IPS-NIHi11 (cell line): ENCODE measurements around the gene SIPA1L3.
"Not testable (repeated sequence)": the region's sequence is repeated elsewhere in the genome, so short reads cannot be mapped to it uniquely, and the experiment has no call there.

Experiments used
- DNase-seq: peaks from one replicate; pipeline ENCODE4 v3.0.0; 2012; ENCODE audit warnings: mixed read lengths, low spot score

Gene SIPA1L3

DNA sequence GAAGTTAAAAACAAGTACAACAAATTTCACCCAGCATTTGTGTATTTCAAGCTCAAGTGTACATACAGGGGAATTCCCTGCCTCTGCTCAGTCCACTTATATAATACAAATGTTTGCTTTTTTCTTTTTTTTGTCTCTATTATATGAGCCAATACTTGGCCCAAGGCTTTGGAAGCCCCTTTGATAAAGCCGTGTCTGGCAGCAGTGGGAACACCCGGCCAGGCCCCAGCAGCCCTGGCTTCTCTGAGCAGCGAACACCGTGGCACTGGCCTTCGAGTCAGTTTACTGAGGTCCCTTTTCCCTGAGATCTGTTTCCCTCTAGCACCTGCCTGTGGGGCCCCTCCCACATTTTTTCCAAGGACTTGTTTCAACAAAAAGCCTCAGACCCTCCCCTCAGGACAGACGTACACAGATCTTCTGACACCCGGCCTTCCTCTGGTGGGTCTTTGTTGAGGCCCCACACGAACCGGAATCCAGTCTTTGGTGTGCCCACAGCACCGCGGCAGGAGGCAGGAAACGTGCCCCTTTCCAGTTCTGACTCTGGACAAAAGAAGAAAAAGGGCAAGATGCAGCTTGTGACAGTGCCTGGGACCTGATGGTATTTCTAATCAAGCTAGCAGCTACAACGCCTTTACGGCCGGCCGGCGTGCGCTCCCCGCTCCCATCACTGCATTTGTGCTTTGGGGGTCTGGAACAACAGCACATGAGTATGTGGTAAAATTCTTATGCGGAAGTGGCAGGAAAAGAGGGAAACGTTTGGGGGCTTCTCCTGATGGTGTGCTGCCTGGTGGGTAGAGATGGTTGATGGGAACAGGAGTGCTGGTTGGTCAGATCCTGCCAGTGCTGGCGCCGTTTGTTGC lies 13.8 kb downstream of the SIPA1L3 start:
- no peak for DNase-seq

DNA sequence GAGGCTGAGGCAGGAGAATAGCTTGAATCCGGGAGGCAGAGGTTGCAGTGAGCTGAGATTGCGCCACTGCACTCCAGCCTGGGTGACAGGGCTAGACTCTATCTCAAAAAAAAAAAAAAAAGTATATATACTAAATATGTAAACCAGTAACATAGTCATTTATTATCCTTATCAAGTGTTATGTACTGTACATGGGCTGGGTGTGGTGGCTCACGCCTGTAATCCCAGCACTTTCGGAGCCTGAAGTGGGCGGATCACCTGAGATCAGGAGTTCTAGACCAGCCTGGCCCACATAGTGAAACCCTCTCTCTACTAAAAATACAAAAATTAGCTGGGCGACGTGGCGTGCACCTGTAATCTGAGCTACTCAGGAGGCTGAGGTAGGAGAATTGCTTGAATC lies 17.6 kb downstream of the SIPA1L3 start:
- DNase-seq, result not testable (repeated sequence)

- no peak for DNase-seq
Observed at GRCh38 chr19:37925212-37925611, 18.2 kb downstream of the SIPA1L3 start.

DNA sequence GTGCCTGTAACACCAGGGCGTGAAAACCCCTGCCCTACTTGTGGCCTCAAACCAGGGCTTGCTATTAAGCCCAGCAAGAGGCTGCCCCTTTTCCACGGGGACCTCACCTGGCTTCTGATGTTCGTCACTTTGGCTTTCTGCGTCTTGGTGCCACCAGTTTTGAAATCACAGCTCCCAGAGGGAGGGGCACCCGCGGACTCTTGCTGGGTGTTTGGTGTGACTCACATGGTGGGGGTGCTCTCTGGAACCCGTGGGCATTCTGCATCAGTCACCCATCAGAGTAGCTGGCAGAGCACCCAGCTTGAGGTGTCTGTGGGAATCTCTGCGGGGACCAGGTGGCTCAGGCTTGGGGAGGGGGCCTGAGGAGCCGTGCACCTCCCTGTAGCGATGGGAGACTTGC lies 19.2 kb downstream of the SIPA1L3 start:
- no peak for DNase-seq

GRCh38 chr19:37926711-37927110 lies 19.7 kb downstream of the SIPA1L3 start:
- no peak for DNase-seq

- peak; percentile 72 for DNase-seq
Observed at GRCh38 chr19:37928527-37929286, 21.7 kb downstream of the SIPA1L3 start.

- DNase-seq, result peak; percentile 39
Observed at GRCh38 chr19:37929355-37929923, 22.4 kb downstream of the SIPA1L3 start.

DNA sequence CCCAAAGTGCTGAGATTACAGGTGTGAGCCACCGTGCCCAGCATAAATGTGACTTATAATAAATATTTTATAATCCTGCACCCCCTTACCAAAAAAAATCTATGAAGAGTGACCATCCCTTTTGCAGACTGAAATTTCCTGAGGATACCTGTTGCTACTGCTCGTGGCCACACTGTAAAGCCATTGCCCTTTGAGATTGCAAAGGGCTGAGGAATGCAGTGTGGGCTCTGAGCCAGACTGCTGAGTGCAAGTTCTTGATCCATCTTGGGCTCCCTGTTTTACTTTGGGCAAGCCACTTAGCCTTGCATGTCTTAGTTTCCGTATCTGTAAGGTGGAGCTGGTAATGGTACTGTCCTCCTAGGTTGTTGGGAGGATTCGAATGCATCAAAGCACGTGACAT lies 23.4 kb downstream of the SIPA1L3 start:
- no peak for DNase-seq

- DNase-seq, result peak; percentile 73
Observed at GRCh38 chr19:37931881-37932655, 25.1 kb downstream of the SIPA1L3 start.

- peak; percentile 26 for DNase-seq
Observed at GRCh38 chr19:37932985-37933936, 26.3 kb downstream of the SIPA1L3 start.

GRCh38 chr19:37933937-37934358 lies 26.9 kb downstream of the SIPA1L3 start:
- peak; percentile 36 for DNase-seq

- no peak for DNase-seq
Observed at GRCh38 chr19:37935341-37935740, 28.3 kb downstream of the SIPA1L3 start.

DNA sequence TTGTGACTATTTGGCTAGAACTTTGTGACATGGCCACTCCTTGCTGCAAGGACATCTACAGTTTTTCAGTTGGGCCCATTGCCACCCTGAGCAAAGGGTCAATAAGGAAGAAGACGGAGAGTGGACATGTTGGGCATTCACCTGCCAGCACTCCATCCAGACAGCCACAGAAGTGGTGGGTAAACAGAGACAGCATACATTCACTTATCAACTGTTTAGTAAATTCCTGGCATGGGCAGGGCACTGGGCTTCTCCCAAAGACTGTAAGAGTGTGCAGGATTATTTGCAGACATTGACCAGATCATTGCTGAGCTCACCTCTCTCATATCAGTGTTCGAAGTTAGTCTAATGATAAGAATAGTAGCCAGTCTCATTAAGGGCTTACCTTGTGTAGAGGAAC lies 29.2 kb downstream of the SIPA1L3 start:
- DNase-seq, result no peak

DNA sequence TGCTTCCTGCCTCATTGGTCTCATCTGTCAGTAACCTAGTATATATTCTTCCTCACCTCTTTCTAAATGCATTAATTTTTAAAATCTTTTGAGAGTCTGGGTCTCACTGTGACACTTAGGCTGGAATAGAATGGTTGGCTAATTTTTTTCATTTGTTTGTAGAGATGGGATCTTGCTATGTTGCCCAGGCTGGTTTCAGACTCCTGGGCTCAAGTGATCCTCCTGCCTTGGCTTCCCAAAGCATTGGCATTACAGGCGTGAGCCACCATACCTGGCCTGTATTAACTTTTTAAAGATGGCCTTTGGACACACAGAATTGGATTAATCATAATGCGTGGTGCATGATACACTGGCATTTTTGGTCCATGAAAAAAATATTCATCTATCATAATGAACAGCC lies 29.9 kb downstream of the SIPA1L3 start:
- DNase-seq, result no peak

- DNase-seq, result no peak
Observed at GRCh38 chr19:37938353-37938752, 31.3 kb downstream of the SIPA1L3 start.

DNA sequence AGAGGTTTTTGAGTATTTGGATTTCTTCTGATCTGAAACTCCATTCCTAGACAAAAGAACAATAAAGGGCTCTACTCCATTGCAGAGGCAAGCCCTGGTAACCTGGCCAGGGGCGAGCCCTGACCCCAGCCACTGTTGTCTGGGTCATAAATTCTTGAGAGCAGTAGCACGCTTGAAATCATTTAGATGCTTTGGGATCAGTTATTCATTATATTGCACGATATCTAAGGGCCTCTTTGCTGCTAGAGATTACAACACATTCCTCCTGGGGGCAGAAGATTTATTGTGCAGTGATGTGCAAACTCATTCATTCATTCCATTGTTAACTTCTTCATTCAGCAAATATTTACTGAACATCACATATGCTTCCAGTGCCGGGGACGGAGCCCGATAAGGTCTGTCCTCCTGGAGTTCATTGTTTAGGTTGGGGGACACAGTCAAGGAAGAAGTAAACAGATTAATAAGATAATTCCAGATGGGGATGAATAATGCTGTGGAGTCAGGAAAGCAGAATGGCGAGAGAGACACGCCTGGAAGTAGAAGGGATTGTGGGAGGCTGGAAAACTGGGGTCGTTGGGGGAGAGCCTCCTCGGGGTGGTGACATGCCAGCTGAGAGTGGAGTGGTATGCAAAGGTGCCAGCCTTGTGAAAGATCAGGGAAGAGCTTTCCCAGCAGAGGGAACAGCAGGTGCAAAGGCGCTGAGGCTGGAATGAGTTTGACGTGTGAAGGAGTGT lies 34.9 kb downstream of the SIPA1L3 start:
- DNase-seq, result no peak

DNA sequence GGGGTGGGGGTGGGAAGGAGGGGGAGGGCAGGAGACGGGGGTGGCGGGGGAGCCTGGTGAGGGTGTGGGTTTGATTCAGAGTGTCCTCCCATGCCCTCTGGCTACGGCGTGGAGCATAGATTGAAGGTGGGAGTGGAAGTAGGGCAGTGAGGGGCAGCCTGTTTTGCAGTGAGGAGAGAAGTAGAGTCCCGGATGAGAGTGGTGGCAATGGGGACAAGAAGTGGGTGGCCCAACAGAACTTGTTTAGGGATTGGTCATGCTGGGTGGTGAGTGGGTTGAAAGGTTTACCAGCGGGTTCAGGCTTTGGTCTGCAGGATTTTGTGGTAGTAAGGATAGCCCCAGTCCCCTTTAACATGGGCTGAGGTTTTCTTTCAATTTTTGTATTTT lies 35.5 kb downstream of the SIPA1L3 start:
- DNase-seq, result no peak

DNA sequence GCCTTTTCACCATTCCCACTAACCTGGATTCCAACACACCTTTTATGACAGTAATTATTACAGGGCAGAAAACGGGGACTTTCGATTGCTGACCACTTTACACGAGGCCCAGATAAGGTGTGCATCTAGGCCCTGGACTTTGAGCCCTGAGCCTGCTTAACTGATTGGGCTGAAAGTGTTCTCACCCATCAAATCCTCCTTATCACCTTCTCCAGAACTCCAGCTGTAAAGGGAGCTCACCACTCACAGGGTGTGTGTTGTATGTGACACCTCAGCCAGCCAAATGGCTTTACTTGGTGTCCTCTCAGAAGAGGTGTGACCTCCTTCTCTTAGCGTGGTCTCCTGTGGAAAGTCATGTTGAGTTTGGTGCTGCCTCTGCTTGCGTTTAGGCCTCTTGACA lies 36.5 kb downstream of the SIPA1L3 start:
- DNase-seq, result no peak

- no peak for DNase-seq
Observed at GRCh38 chr19:37946132-37946531, 39.1 kb downstream of the SIPA1L3 start.

- DNase-seq, result no peak
Observed at GRCh38 chr19:37947778-37948177, 40.8 kb downstream of the SIPA1L3 start.
